GM21447 (cell line): Measurements from ENCODE around the gene CYS1.
A peak's percentile ranks its signal among the peaks of the same experiment; 100 is the strongest.

Experiments
- ATAC-seq: cut with Tn5 transposase; IDR thresholded peaks from one replicate; pipeline ENCODE4 v1.9.1; 2021; ENCODE audit not compliant: unreplicated experiment

Gene CYS1

GRCh38 chr2:10052216-10052615 lies 28.0 kb downstream of the CYS1 start:
- no peak for ATAC-seq

GRCh38 chr2:10048501-10049171 lies 31.6 kb downstream of the CYS1 start:
- ATAC-seq = no peak

- ATAC-seq = no peak
Observed at GRCh38 chr2:10047616-10048500, 32.4 kb downstream of the CYS1 start.

- ATAC-seq = no peak
Observed at GRCh38 chr2:10046931-10047330, 33.3 kb downstream of the CYS1 start.

GRCh38 chr2:10045561-10046355 lies 34.5 kb downstream of the CYS1 start:
- no peak for ATAC-seq

- peak; percentile 36 for ATAC-seq
Observed at GRCh38 chr2:10043906-10044601, 36.2 kb downstream of the CYS1 start.

GRCh38 chr2:10043256-10043905 lies 36.8 kb downstream of the CYS1 start, which contains the start of gene KLF11:
KLF11 (plus strand) TSS chr2:10043550; CDS start chr2:10043717, 167 bp downstream.
- peak; percentile 50 for ATAC-seq

- no peak for ATAC-seq
Observed at GRCh38 chr2:10042301-10043161, 37.7 kb downstream of the CYS1 start.

- ATAC-seq = no peak
Observed at GRCh38 chr2:10041711-10042110, 38.5 kb downstream of the CYS1 start.

GRCh38 chr2:10039658-10040410 lies 40.4 kb downstream of the CYS1 start:
- ATAC-seq = no peak

GRCh38 chr2:10038716-10039115 lies 41.5 kb downstream of the CYS1 start:
- no peak for ATAC-seq

- ATAC-seq = no peak
Observed at GRCh38 chr2:10038123-10038522, 42.1 kb downstream of the CYS1 start.

- ATAC-seq = peak; percentile 60
Observed at GRCh38 chr2:10036095-10036884, 43.9 kb downstream of the CYS1 start.

GRCh38 chr2:10035633-10036032 lies 44.6 kb downstream of the CYS1 start:
- no peak for ATAC-seq

- ATAC-seq = no peak
Observed at GRCh38 chr2:10035053-10035422, 45.2 kb downstream of the CYS1 start.

- no peak for ATAC-seq
Observed at GRCh38 chr2:10034333-10035052, 45.7 kb downstream of the CYS1 start.
